Testis (tissue), 2 donors: ENCODE measurements around the gene TBL1XR1.

Experiments used
- POLR2A ChIP-seq: fragments of 450-650 bp; IDR thresholded peaks from one replicate; pipeline ENCODE4 v1.6.1; 2017; ENCODE audit warnings: antibody characterized with exemption, mild to moderate bottlenecking, moderate library complexity
- TF ChIP-seq, protein P1 (sequence below), 3 experiments: fragments of 450-650 bp in 2 of 3; fragments of 200-600 bp in 1 of 3; sonication (generic) in 1 of 3; IDR thresholded peaks; one replicate each; pipeline ENCODE4 v1.5.1; 2016 to 2019; ENCODE audit warnings: antibody characterized with exemption in 3 of 3, mild to moderate bottlenecking in 2 of 3, moderate library complexity in 1 of 3

DNA sequence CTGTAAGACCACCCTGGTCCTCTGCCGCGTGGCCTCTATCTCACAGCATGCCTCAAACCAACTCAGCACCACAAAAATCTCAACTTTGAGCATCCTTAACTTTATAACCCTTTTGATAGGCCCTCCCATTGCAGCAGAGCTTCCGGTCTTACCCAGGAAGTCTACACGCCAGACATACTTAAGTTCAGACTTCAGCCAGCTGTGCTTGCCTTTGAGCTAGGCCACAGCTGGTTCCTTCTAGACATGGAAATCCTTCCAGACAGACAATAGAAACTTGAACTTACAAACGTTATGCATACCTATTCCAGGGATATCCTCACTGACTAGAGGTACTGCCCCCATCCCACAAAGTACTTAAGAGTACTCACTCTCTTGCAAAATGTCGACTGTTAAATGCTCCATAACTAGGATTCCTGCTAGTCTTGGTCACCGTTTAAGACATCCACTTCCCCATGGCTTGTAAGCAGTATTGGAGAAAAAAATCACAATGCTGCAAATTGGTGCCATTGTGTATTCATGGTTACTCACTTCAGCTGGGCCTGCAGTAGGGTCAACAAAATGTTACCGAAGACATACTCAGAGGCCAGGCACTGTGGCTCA lies 183.5 kb downstream of the TBL1XR1 start:
- TF ChIP-seq, protein P1, sequence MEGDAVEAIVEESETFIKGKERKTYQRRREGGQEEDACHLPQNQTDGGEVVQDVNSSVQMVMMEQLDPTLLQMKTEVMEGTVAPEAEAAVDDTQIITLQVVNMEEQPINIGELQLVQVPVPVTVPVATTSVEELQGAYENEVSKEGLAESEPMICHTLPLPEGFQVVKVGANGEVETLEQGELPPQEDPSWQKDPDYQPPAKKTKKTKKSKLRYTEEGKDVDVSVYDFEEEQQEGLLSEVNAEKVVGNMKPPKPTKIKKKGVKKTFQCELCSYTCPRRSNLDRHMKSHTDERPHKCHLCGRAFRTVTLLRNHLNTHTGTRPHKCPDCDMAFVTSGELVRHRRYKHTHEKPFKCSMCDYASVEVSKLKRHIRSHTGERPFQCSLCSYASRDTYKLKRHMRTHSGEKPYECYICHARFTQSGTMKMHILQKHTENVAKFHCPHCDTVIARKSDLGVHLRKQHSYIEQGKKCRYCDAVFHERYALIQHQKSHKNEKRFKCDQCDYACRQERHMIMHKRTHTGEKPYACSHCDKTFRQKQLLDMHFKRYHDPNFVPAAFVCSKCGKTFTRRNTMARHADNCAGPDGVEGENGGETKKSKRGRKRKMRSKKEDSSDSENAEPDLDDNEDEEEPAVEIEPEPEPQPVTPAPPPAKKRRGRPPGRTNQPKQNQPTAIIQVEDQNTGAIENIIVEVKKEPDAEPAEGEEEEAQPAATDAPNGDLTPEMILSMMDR (IDR thresholded peaks at IDR 0.05) = no peak
- no peak for TF ChIP-seq POLR2A
